HG03565 (cell line): ENCODE measurements around the gene KLHL30.

Experiments used
- ATAC-seq: cut with Tn5 transposase; IDR thresholded peaks from one replicate; pipeline ENCODE4 v1.9.1; 2021; ENCODE audit warnings: mild to moderate bottlenecking, moderate library complexity; ENCODE audit not compliant: unreplicated experiment

The KLHL30 gene

GRCh38 chr2:238172439-238172838, 34.0 kb downstream of the KLHL30 start:
- no peak for ATAC-seq

- no peak for ATAC-seq
These were observed 35.2 kb downstream of the KLHL30 start for GRCh38 chr2:238173692-238174091.

- no peak for ATAC-seq
These were observed 35.8 kb downstream of the KLHL30 start for GRCh38 chr2:238174291-238174690.

- no peak for ATAC-seq
These were observed 36.2 kb downstream of the KLHL30 start for GRCh38 chr2:238174701-238175100.

GRCh38 chr2:238176613-238177012, 38.1 kb downstream of the KLHL30 start:
- ATAC-seq = no peak

- ATAC-seq = no peak
These were observed 42.1 kb downstream of the KLHL30 start for GRCh38 chr2:238180554-238180953.

- no peak for ATAC-seq
These were observed 43.9 kb downstream of the KLHL30 start for GRCh38 chr2:238182362-238182761.

GRCh38 chr2:238183821-238184220, 45.4 kb downstream of the KLHL30 start:
- ATAC-seq = no peak

- ATAC-seq = no peak
These were observed 49.4 kb downstream of the KLHL30 start for GRCh38 chr2:238187618-238188548.

GRCh38 chr2:238190445-238190844, 52.0 kb downstream of the KLHL30 start:
- no peak for ATAC-seq
